22Rv1 (cell line): ENCODE data around the gene P4HB.

Source experiments
- CTCF ChIP-seq: fragments of 450-650 bp; IDR thresholded peaks from 2 replicates; pipeline ENCODE4 v1.5.1; 2017; ENCODE audit warnings: mild to moderate bottlenecking
- ZFX ChIP-seq: fragments of 450-650 bp; IDR thresholded peaks from 2 replicates; pipeline ENCODE4 v1.6.1; 2017; ENCODE audit warnings: antibody characterized with exemption, borderline replicate concordance

GRCh38 chr17:81833921-81834830 is 26.2 kb downstream of the P4HB start:
- TF ChIP-seq CTCF (no peak), ZFX (no peak)
